GM12878 (cell line): ENCODE data around the gene CRTC1. TPM values are rescaled to one million over a fixed set of nuclear protein-coding genes. Genes with fewer than 3 reads are reported as not detected.
A peak's percentile ranks its signal among the peaks of the same experiment; 100 is the strongest.

ENCODE experiments used
- ATAC-seq: fragments of 200-7000 bp; cut with Tn5 transposase; 3 replicates; pipeline ENCODE4 v1.9.1; 2020; ENCODE audit warnings: mild to moderate bottlenecking, moderate library complexity
- BruUV-seq: library from RNA; stranded (reverse); fragments of 400-500 nt; replicated peaks from 2 replicates; lab custom pipeline; 2021; lab: Mats Ljungman, UMichigan
- CTCF ChIA-PET: fragments of 300-600 bp; sonication (Branson Sonifier 250); formaldehyde crosslinking; extraction: SDS; loops from one replicate; lab custom pipeline; 2021; ENCODE audit warnings: inconsistent platforms; lab: Yijun Ruan, JAX
- POLR2A ChIA-PET: fragments of 350-600 bp; formaldehyde crosslinking; extraction: SDS; loops from one replicate; lab custom pipeline; 2021; ENCODE audit warnings: inconsistent platforms; lab: Charles Lee
- RAD21 ChIA-PET: fragments of 300-600 bp; sonication (Branson Sonifier 250); formaldehyde crosslinking; loops from one replicate; lab custom pipeline; 2023; ENCODE audit warnings: antibody characterized with exemption; ENCODE audit not compliant: unreplicated experiment; lab: Charles Lee
- SMC1A ChIA-PET: fragments of 300-600 bp; sonication (Branson Sonifier 250); formaldehyde crosslinking; loops from one replicate; lab custom pipeline; 2023; ENCODE audit not compliant: unreplicated experiment, uncharacterized antibody; lab: Charles Lee
- DNase-seq: peaks from one replicate; pipeline ENCODE4 v3.0.0-alpha.2; 2011; ENCODE audit warnings: low read depth, low spot score
- FAIRE-seq: peaks from 3 replicates; lab custom pipeline; 2011; peaks lifted over from hg19 to GRCh38; lab: Jason Lieb, UNC
- H2AFZ ChIP-seq: 2 replicates; pipeline ENCODE4 v1.6.0; 2011; ENCODE audit warnings: low read depth, low read length, control low read depth; ENCODE audit not compliant: control insufficient read depth
- H3K27ac ChIP-seq: 2 replicates; pipeline ENCODE4 v1.5.1; 2011; ENCODE audit warnings: control low read depth; ENCODE audit not compliant: control insufficient read depth, insufficient read depth
- H3K27me3 ChIP-seq, 2 experiments: replicated peaks in 1 of 2; 2 replicates each; pipeline versions ENCODE4 v1.6.0 to v1.6.1; 2011; ENCODE audit warnings: low read length in 1 of 2; ENCODE audit not compliant: control insufficient read depth in 2 of 2, insufficient read depth in 2 of 2
- H3K36me3 ChIP-seq, 2 experiments: 2 replicates each; pipeline ENCODE4 v1.5.1; 2011; ENCODE audit warnings: low read length in 1 of 2; ENCODE audit not compliant: control insufficient read depth in 2 of 2, insufficient read depth in 2 of 2
- H3K4me1 ChIP-seq: 2 replicates; pipeline ENCODE4 v1.6.1; 2011; ENCODE audit warnings: mild to moderate bottlenecking, low read length, moderate library complexity, mixed read lengths; ENCODE audit not compliant: control insufficient read depth, insufficient read depth
- H3K4me2 ChIP-seq: 2 replicates; pipeline ENCODE4 v1.6.0; 2011; ENCODE audit warnings: control low read depth; ENCODE audit not compliant: control insufficient read depth, insufficient read depth
- H3K4me3 ChIP-seq: fragments of 200-600 bp; sonication (generic); 2 replicates; pipeline ENCODE4 v1.5.1; 2016
- H3K79me2 ChIP-seq: 2 replicates; pipeline ENCODE4 v1.6.0; 2011; ENCODE audit warnings: low read length; ENCODE audit not compliant: control insufficient read depth, insufficient read depth
- H3K9ac ChIP-seq: 2 replicates; pipeline ENCODE4 v1.8.0; 2011; ENCODE audit warnings: low read length, control low read depth, mixed read lengths; ENCODE audit not compliant: control insufficient read depth, insufficient read depth
- H3K9me3 ChIP-seq: replicated peaks from 3 replicates; pipeline ENCODE4 v1.5.1; 2011; ENCODE audit warnings: mild to moderate bottlenecking, low read length; ENCODE audit not compliant: control insufficient read depth, insufficient read depth
- H4K20me1 ChIP-seq: 2 replicates; pipeline ENCODE4 v1.6.0; 2011; ENCODE audit not compliant: control insufficient read depth, insufficient read depth
- BACH1 ChIP-seq: fragments of 450-650 bp; IDR thresholded peaks from 2 replicates; pipeline ENCODE4 v1.6.1; 2017; ENCODE audit warnings: mild to moderate bottlenecking, borderline replicate concordance
- MLLT1 ChIP-seq: fragments of 450-650 bp; IDR thresholded peaks from 2 replicates; pipeline ENCODE4 v1.6.1; 2016; ENCODE audit warnings: mild to moderate bottlenecking
- MYB ChIP-seq: fragments of 150-350 bp; IDR thresholded peaks from 2 replicates; pipeline ENCODE4 v1.6.1; 2014; ENCODE audit warnings: mild to moderate bottlenecking, low read depth, low read length, borderline replicate concordance
- MYC ChIP-seq: IDR thresholded peaks from 2 replicates; pipeline ENCODE4 v1.6.1; 2011; ENCODE audit warnings: mild to moderate bottlenecking, low read length, moderate library complexity, inconsistent platforms; ENCODE audit not compliant: insufficient read depth, insufficient replicate concordance, insufficient read length, severe bottlenecking
- NFYB ChIP-seq: IDR thresholded peaks from 2 replicates; pipeline ENCODE4 v1.6.1; 2011; ENCODE audit warnings: low read depth, mild to moderate bottlenecking, low read length, improper control_type of control experiment, moderate library complexity; ENCODE audit not compliant: insufficient read depth
- NKRF ChIP-seq: fragments of 450-650 bp; conservative IDR thresholded peaks from 2 replicates; pipeline ENCODE4 v1.6.1; 2017; ENCODE audit warnings: mild to moderate bottlenecking, moderate library complexity
- POLR2A ChIP-seq: IDR thresholded peaks from 2 replicates; pipeline ENCODE4 v1.6.1; 2011; ENCODE audit warnings: low read depth, mild to moderate bottlenecking, low read length
- POLR2AphosphoS5 ChIP-seq: IDR thresholded peaks from 2 replicates; pipeline ENCODE4 v1.6.1; 2011; ENCODE audit warnings: mild to moderate bottlenecking, low read length, inconsistent platforms
- RAD21 ChIP-seq: IDR thresholded peaks from 2 replicates; pipeline ENCODE4 v1.6.1; 2011; ENCODE audit warnings: mild to moderate bottlenecking, low read depth, low read length, moderate library complexity; ENCODE audit not compliant: insufficient read depth
- SMAD5 ChIP-seq: IDR thresholded peaks from 2 replicates; pipeline ENCODE4 v1.6.1; 2016; ENCODE audit warnings: antibody characterized with exemption, low read depth
- SP1 ChIP-seq: IDR thresholded peaks from one replicate; pipeline ENCODE4 v1.6.1; 2011; ENCODE audit warnings: low read depth, low read length
- STAT3 ChIP-seq: IDR thresholded peaks from 2 replicates; pipeline ENCODE4 v1.6.1; 2011; ENCODE audit warnings: low read depth, low read length, improper control_type of control experiment
- TCF12 ChIP-seq: IDR thresholded peaks from 2 replicates; pipeline ENCODE4 v1.6.1; 2011; ENCODE audit warnings: low read depth, mild to moderate bottlenecking, low read length
- YY1 ChIP-seq: IDR thresholded peaks from 2 replicates; pipeline ENCODE4 v1.6.1; 2011; ENCODE audit warnings: low read depth, mild to moderate bottlenecking, low read length
- ZZZ3 ChIP-seq: IDR thresholded peaks from 2 replicates; pipeline ENCODE4 v1.6.1; 2011; ENCODE audit warnings: low read depth; ENCODE audit not compliant: control insufficient read depth, insufficient read length
- WGBS: methylation state at CpG from one replicate; pipeline ENCODE4 v1.1.6; 2016; ENCODE audit warnings: low lambda C conversion rate; ENCODE audit not compliant: insufficient replicate concordance, insufficient coverage; ENCODE audit errors: missing lambda C conversion rate; 5-methylcytosine and 5-hydroxymethylcytosine counted together
- in situ Hi-C: fragments of 300-500 bp; cut with MboI; formaldehyde crosslinking; loops from 9 replicates; pipeline ENCODE4 v1.14.3; 2018; ENCODE audit warnings: mixed read lengths
- intact Hi-C: fragments of 100-400 bp; cut with micrococcal nuclease; formaldehyde crosslinking; loops from one replicate; pipeline ENCODE4 v1.14.2; 2022; ENCODE audit not compliant: unreplicated experiment
- polyA plus RNA-seq, 11 experiments: library from polyadenylated mRNA; depleted of rRNA in 4 of 11; unstranded in 6 of 11; stranded (reverse) in 5 of 11; fragments of >200 nt; fragmentation: Nextera tagmentation in 4 of 11; fragmentation: Illumina TruSeq in 1 of 11; extraction: Ambion mirVana in 4 of 11; extraction: Trizol in 1 of 11; gene quantifications; 1 replicate in 1 of 11; 2 replicates in 10 of 11; pipeline versions ENCODE4 v1.2.1 to v1.2.3, GENCODE V29; 2011 to 2016; ENCODE audit warnings: inconsistent platforms in 2 of 11, missing spikeins in 2 of 11, low read depth in 1 of 11
- total RNA-seq, 4 experiments: library from RNA; depleted of rRNA in 3 of 4; stranded (reverse); fragments of >200 nt in 3 of 4; fragmentation: Illumina TruSeq in 1 of 4; extraction: Trizol in 1 of 4; gene quantifications; 2 replicates each; pipeline versions ENCODE4 v1.2.1 to v1.2.3, GENCODE V29; 2013 to 2021

Gene CRTC1
- total and polyA plus RNA-seq, 10 of the 15 experiments (the other 5 are each of a cell fraction or from before 2014, with no cell fraction given): 0.02 to 4.6 (median 1.1) TPM; not detected in 1

- peak; percentile 94 for TF ChIP-seq YY1
- TF ChIP-seq ZZZ3: no peak
- TF ChIP-seq POLR2AphosphoS5: peak; percentile 48; the same call in 1 of the 2 replicates
- peak; percentile 64; the same call in 1 of the 2 replicates for TF ChIP-seq BACH1
- TF ChIP-seq NKRF: no peak; the same call in 1 of the 2 replicates
- TF ChIP-seq TCF12: peak; percentile 8; the same call in 1 of the 2 replicates
- no peak for TF ChIP-seq NFYB
Measured at GRCh38 chr19:18636969-18637629, 46.4 kb upstream of the CRTC1 start, which contains the start of gene KLHL26 (continued).

GRCh38 chr19:18637673-18638630 lies 45.5 kb upstream of the CRTC1 start:
- DNase-seq: no peak
- Histone ChIP-seq H2AFZ (no peak overlapping the region), H3K4me2 (peak overlapping the region; percentile 94), H3K79me2 (peaks cover 14% of the 10 kb centered on the region), H3K9me3 (no peaks in the 10 kb centered on the region), H3K27ac (no peak overlapping the region), H3K27me3 (no peaks in the 10 kb centered on the region), H3K4me3 (peak overlapping the region; percentile 94), H3K9ac (peak overlapping the region; percentile 93), H4K20me1 (no peaks in the 10 kb centered on the region), H3K4me1 (peaks cover 9% of the 10 kb centered on the region), H3K36me3 (no peaks in the 10 kb centered on the region)
- ChIA-PET CTCF (no interaction called here), RAD21 (no interaction called here), POLR2A (interaction anchor here (0.6 to 1.2 kb wide), 2 partner anchors 11 to 457 kb away, joined by 3 read pairs; no protein-coding TSS in a partner anchor), SMC1A (interaction anchor here (1.4 kb wide), 1 partner anchor 7 kb away, joined by 3 read pairs; no protein-coding TSS in a partner anchor)
- intact Hi-C loops: loop anchor here (2.0 kb wide), 1 partner anchor 281 kb away; the partner anchor contains the start of genes COPE and DDX49
- in situ Hi-C loops: no loop called here
- FAIRE-seq: no peak
- ATAC-seq: no peak
- no TSS peak for BruUV-seq
- WGBS: 74% methylated on average over 3 of the region's 3 CpGs
- no peak for TF ChIP-seq SP1
- peak; percentile 29; the same call in 1 of the 2 replicates for TF ChIP-seq RAD21
- TF ChIP-seq STAT3: no peak
- TF ChIP-seq MYB: no peak
- TF ChIP-seq POLR2A: no peak
- no peak for TF ChIP-seq SMAD5
- no peak for TF ChIP-seq MLLT1
- TF ChIP-seq MYC: no peak
